ENCODE data around the gene DDIT3.
A peak's percentile ranks its signal among the peaks of the same experiment; 100 is the strongest.

Gene DDIT3, protein sequence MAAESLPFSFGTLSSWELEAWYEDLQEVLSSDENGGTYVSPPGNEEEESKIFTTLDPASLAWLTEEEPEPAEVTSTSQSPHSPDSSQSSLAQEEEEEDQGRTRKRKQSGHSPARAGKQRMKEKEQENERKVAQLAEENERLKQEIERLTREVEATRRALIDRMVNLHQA

DNA sequence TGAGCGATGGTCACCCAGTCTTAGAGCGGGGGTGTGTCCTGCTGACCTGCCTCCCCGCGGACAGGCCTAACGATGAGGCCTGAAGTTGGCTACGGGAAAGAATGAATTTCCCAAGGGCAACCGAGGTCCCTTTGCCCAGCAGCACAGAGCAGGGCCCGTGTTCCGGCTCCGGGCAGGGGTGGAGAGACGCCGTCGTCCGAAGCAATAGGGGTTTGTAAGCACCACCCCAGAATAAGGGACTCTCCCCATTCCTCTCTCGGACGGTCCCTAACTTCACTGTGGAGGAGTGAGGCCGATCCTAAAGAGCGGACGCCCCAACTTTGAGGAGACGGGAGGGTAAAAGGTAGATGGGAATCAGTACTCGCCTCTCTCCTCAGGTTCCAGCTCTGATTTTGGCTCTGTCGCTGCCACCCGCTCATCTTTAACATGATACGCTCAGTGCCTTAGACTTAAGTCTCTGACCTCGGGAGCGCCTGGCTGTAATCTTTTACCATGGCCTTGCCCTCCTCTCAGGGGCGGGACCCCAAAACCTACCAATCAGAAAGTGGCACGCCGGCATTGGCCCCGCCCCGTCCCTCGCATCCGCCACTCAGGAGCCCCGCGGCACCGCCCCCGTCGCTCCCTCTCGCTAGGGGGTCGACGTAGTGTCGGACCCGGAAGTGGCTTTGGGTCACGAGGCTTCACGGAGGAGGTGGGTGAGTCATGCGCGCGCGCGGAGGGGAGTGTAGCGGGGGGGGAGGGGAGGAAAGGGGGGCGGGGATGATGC lies at the start of gene DDIT3:
Gene DDIT3 (minus strand): TSS at position 462 of the 766 bp plus-strand sequence. CDS start 3,108 bp downstream, outside the sequence.
- DNase-seq (ENCODE audit: low spot score): peak; percentile 97

DNA sequence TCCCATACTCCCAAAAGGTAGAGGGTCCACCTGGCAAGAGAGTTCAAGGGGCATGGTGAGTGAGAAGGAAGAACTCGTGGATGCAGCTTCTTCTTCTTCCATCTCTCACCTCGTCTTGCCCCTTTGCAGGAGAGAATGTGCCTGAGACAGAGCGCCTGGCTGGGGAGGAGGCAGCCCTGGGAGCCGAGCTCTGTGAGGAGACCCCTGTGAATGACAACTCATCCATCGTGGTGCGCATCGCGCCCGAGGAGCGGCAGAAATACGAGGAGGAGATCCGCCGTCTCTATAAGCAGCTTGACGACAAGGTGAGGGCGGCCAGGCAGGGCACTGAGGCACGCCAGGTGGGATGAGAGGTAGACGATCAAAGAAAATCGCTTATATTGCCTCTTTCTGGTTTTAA lies 49.5 kb upstream of the DDIT3 start:
- no peak for DNase-seq (ENCODE audit: low spot score)

DNA sequence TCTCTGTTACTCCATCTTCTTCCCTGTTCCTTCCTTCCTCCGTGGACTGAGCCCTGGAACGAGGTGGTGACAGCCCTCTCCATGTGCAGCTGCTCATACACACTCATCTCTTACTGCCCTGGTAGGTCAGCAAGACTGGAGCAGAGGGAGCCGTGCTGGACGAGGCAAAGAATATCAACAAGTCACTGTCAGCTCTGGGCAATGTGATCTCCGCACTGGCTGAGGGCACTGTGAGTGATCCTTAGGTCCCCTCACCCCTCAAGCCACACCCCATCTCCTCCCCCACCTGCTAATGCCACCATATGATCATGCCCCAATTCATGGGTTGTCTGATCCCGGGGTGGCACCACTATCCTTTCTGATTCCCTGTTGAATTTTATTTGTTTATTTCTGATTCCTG lies 48.5 kb upstream of the DDIT3 start:
- DNase-seq (ENCODE audit: low spot score): no peak

DNA sequence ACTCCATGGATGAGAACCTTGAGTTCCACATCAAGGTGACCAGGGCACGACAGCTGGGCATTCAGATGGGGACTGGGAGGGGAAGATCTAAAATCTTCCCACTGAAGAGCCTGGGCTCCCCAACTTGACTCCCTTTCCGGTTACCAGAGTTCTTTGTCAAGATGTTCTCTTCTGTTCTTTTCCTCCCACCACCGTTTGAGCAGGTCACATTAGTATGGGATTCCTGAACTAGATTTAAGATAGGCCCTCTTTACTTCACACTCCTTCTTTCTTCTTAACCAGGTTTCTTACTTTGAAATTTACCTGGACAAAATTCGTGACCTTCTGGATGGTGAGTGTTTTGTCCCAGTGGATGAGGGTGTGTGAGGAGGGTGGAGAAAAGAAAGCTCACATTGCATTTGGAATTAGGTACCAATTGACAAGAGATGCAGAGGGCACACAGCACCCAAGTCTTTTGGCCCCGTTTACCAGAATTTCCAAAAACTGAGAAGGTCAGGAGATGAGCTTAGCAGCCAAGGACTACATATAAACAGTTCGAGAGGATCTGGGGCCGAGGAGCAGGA lies 43.9 kb upstream of the DDIT3 start:
- DNase-seq (ENCODE audit: low spot score): no peak

DNA sequence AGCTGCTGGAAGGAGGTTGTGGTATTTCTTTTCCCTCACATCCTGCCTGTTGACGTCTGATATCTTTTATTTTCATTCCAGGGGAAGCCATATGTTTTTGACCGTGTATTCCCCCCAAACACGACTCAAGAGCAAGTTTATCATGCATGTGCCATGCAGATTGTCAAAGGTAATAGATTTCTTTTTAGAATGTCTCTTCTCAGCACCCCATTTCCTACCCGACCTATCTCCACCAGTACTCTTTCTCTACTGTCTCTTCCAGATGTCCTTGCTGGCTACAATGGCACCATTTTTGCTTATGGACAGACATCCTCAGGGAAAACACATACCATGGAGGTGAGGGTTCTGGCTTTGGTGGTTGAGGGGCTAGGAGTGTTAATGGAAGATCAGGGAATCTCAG lies 43.0 kb upstream of the DDIT3 start:
- no peak for DNase-seq (ENCODE audit: low spot score)

DNA sequence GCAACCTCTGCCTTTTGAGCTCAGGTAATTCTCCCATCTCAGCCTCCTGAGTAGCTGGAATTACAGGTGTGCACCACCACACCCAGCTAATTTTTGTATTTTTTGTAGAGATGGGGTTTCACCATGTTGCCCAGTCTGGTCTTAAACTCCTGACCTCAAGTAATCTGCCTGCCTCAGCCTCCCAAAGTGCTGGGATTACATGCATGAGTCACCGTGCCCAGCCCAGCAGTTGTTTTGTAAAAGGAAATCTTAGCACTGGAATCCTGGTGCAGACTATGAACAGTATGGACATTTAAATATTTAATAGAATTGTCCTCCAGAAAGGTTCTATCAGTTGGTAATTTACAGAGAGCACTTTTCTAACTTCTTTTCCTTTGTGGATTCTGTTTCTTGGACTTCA lies 40.8 kb upstream of the DDIT3 start:
- DNase-seq (ENCODE audit: low spot score): peak; percentile 22

DNA sequence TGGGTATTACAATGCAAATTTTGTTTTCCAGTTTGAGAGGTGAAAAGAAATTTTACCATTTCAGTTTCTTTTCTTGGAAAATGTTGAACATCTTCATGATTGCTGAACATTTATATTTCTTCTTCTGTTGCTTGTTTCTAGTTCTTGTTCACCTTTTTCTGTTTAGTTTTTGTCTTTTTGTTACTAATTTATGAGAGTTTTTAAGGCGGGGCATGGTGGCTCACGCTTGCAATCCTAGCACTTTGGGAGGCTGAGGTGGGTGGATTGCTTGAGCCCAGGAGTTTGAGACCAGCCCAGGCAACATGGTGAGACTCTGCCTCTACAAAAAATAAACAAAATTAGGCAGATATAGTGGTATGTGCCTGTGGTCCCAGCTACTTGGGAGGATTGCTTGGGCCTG lies 40.2 kb upstream of the DDIT3 start:
- DNase-seq (ENCODE audit: low spot score): no peak

DNA sequence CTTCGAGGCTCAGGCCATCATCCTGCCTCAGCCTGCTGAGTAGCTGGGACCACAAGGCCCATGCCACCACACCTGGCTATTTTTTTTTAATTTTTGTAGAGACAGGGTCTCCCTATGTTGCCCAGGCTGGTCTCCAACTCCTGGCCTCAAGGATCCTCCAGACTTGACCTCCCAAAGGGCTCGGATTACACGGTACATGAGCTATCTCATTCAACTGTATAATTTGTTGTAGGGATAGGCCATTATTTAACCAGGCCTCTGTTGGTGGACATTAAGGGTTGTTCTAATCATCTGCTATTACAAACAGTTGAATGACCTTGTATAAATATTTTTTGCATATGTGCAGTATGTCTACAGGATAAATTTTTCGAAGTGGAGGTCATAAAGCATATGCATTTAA lies 38.5 kb upstream of the DDIT3 start:
- no peak for DNase-seq (ENCODE audit: low spot score)

DNA sequence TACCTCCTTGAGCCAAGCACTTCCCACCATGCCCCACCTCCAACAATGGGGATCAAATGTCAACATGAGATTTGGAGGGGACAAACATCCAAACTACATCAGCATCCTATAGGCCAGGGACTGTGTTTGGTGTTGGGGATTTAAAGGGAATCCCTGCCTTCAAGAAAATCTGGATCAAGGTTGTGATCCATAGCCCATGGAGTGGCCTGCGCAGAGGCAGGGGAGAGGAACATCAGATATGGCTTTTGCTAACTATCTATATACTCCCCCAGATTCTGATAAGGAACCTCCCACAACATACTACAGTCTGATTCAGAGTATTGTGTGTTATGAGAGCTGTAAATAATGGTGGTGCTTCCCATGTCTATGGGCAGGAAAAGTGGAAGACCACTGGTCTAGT lies 34.6 kb upstream of the DDIT3 start:
- DNase-seq (ENCODE audit: low spot score): no peak

DNA sequence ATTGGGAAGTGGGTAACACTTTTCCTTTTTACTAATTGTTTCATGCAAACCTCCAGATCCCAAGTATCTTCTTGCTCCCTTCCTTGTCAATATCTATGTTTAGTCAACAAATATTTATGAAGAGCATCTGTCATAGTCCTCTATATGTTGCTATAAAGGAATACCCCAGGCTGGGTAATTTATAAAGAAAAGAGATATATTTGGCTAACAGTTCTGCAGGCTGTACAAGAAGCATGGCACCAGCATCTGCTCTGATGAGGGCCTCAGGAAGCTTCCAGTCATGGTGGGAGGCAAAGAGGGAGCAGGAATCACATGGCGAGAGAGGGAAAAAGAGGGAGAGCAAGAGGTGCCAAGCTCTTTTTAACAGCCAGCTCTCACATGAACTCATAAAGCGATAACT lies 34.1 kb upstream of the DDIT3 start:
- no peak for DNase-seq (ENCODE audit: low spot score)

DNA sequence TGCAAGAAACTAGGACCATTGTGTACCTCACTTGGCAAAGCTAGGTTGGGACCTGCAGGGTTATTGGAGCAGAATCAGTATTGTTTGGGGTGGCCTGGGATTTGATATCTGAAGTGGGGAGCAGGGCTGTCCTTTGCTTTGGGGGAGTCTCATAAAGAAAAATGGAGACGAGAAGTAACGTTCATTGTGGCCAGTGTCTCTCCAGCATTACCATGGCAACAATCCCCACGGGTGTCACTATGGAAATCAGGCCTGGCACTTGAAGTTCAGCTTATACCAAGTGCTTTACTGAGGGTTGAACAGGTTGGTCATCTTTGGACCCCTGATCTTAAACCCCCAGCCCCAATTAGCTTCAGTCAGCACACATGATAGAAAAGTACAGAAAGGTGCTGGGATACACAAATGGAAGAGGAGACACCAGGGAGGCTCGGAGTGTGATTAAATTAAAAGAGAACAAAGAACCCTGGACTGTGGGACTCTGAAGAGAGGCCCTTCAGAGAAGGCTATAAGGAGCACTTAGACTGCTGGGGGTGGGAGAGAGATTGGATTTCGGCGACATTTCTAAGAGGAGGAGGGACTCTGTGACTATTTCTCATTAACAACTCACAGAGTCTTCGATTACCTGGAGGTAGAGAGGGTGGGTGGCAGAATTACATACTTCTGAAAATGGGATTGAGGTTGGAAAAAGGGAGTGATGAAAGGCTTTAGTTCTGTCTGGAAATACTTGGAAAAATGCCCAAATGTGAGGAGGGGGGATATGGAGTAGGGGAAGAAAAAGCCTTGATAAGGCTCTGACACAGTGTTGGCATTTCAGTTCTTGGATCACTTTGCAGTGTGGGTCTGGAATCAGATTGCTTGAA lies 33.3 kb upstream of the DDIT3 start:
- DNase-seq (ENCODE audit: low spot score): no peak

DNA sequence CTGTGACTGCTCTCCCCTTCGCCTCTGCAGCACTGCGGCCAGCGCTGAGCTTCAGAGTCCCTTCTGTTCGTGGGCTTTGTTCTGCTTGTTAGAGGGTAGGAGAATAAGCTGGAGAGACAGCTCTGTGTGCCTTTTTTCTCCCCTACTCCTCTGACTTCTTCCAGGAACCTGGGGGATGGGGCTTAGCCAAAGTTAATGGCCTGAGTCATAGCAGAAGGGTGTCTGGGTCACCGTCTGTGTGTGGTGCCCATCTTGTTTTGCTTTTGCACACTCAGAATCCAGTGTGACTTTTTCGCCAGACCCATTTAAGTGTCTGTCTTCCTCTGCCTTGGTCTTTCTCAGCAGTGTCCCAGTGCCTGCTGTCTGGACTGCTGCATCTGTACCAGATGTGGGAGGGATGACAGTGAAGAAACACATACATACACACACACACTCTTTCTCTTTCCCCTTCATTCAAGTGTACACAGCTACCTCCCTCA lies 32.6 kb upstream of the DDIT3 start:
- DNase-seq (ENCODE audit: low spot score): peak; percentile 72

DNA sequence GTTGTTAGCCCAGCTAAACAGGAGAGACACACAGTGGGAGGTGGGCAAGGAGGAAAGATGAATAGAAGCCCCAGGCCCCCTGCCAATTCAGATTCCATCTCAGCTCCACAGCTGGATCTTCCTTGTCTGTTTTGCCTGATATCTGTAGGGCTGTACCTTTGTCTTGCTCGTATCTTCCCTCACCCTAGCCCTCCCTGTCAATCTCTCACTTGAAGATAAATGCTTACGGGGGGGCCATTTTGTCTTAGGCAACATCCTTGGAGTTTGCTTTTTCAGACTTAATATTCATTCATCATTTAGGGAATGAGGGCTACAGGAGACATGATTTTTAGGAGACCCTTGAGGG lies 32.0 kb upstream of the DDIT3 start:
- DNase-seq (ENCODE audit: low spot score): no peak

DNA sequence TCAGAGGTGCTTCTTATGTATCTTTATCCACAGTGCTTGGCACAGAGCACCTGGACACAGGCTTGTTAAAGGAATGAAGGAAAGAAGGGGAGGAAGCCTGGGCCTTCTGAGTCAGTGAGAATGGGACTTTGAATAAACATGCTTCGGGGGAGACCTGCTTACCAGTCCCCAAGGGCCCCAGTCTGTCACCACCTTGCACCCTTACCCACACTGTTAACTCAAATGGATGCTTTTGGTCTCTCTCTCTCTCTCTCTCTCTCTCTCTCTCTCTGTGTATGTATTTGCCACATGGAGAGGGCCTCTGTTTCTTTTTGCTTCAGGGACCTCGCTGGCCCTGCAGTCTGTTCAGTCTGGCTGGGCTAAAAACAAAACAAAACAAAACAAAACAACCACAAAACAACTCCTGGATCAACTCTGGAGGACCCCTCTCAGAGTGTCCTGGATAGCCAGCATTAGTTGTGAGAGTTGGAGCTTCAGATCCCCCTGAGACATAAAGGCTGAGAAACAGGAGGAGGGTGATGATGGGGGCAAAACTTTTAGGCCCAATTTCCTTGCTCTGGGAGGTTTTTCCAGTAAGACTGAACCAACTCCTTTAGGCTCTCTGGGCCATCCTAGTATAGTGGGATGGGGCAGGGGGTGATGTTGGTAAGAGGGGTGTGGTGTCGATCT lies 31.5 kb upstream of the DDIT3 start:
- no peak for DNase-seq (ENCODE audit: low spot score)

DNA sequence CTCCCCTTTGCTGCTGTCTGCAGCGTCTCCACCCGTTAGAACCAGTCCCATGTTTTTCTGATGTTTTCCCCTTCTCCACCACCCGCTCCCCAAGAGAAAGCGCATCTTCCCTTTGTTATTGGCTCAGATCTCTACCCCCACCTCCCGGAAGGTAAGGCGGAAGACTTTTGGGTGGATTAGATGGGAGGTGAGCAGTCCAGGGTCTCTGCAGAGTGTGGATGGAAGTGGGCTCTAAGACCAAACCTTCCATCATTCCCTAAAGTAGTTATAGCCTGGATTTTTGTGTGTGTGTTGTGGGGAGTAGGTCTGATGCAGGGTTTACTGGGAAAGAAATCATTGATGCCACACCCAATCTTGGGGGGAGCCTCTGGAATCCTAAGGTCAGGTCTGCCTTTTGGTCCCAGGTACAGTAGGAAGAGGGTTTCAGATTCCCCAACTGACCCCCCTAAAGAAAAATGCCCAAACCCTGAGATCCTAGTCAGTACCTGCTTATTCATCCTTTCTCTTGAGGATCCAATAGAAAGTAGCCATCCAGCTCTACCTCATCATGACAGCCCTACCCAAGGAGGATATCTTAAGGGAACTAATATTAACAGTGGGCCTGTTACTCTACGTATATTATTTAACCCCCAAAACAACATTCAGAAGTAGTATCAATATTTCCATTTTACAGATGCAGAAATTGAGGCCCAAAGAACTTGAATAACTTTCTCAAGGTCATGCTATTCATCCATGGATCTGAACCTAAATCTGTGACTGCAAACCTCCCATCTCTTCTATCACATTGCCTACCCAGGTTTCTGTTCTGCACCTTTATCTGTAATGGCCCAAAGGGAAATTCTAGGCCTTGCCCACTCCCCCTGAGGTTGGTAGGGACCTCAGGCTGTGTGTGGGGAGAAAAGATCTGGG lies 30.6 kb upstream of the DDIT3 start:
- DNase-seq (ENCODE audit: low spot score): no peak

DNA sequence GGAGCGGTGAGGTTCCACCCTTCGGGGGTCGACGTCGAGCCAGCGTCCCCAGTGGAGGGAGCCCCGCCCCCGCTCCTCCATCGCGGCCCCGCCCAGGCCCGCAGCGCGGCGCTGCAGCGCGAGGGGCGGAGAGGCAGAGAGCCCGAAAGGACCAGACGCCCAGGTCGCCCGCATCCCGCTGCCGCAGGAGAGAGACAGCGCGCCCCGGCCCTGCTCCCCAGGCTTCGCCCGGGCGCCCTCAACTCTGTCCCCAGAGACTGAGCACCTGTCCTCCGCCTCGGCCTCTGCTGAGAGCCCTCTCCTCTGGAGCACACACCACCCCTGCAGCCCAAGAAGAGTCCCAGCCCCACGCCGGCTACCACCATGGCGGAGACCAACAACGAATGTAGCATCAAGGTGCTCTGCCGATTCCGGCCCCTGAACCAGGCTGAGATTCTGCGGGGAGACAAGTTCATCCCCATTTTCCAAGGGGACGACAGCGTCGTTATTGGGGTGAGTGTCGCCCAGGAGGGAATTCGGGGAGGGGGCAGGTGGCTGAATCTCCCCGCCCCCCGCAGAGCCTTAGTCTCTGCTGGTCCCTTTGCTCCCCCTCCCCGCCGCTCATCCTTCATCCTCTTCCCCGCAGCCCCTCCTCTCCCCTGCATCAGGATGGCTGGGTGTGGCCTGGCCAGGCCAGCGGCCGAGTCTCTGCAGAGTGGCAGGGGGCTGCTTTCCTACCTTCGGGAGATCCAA lies 29.8 kb upstream of the DDIT3 start, which contains the start of gene KIF5A:
Gene KIF5A (plus strand): TSS at position 136 of the 732 bp plus-strand sequence. CDS start 228 bp downstream, at position 364.
- peak; percentile 85 for DNase-seq (ENCODE audit: low spot score)

DNA sequence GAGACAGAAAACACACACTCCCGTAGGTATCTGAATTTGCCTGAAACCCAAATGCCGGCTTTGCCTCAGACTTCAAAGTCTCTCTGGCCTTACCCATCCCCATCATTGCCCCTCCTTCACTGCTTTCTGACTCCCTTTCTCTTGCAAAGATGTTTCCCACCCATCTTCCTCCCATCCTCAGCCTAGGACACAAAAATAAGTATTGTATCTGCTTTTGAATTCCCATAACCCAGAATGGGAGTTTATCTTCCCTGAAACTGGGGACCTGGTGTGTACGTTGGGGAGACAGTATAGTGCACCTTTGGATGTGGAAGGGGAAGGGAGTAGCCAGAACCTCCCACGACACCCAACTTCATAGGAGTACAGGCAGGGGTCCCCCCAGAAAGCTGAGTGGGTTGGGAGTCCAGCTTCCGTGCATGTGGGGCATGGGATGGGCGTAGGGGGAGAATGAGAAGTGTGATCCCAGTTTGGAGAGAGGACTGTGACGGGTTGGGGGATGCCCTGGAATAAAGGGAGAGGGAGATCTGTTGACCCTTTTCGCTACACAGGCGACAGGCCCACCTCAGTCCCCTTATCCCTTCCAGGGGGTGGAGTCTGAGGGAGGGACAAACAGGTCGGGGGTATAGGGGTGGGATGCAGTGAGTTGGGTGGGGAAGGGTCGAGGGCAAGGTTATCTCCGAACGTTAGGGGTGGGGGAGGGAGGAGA lies 29.0 kb upstream of the DDIT3 start:
- DNase-seq (ENCODE audit: low spot score): no peak

DNA sequence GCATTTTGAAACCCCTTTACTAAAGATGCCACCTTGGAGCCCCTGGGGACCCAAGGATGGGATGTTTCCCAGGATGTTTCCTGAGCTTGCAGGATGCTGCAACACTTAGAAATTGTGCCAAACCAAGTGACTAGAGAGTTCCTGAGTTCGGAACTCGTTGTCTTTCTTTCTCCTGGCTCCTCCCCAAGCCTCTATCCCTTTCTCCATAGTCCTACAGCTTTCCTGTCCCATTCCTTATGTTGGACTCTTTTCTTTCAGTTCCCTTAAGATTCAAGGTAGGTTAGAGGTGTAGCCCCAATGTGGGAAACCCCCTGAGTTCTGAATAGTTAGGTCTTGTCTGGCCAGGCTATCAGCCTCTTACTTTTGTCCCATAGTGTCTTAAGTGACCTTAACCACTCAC lies 28.2 kb upstream of the DDIT3 start:
- no peak for DNase-seq (ENCODE audit: low spot score)

DNA sequence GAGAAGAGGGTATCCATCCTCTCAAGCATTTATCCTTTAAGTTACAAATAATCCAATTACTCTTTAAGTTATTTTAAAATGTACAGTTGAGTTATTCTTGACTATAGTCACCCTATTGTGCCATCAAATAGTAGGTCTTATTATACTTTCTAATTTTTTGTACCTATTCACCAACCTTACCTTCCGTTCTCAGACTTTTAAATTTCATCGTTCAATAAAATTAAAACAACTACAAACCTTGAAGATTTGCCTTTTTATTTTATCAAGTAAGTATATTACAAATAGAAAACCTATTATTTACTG lies 27.6 kb upstream of the DDIT3 start:
- DNase-seq (ENCODE audit: low spot score): no peak
